GM10248 (cell line): Measurements from ENCODE around the gene CBLL2.

ENCODE experiments used
- CTCF ChIA-PET: fragments of 300-600 bp; sonication (Branson Sonifier 250); formaldehyde crosslinking; extraction: SDS; loops from one replicate; lab custom pipeline; 2021; ENCODE audit warnings: antibody characterized with exemption; lab: Yijun Ruan, JAX
- POLR2A ChIA-PET: fragments of 350-650 bp; sonication (Branson Sonifier 250); formaldehyde crosslinking; extraction: SDS; loops from one replicate; lab custom pipeline; 2020; ENCODE audit warnings: antibody characterized with exemption; lab: Yijun Ruan, JAX
- DNase-seq: peaks from one replicate; pipeline ENCODE4 v3.0.0; 2012; ENCODE audit errors: extremely low spot score
- CTCF ChIP-seq: IDR thresholded peaks from 2 replicates; pipeline ENCODE4 v1.5.1; 2012; ENCODE audit warnings: mild to moderate bottlenecking, low read depth; ENCODE audit errors: extremely low read depth, missing control alignments, control extremely low read depth

The CBLL2 gene

GRCh38 chrX:22310779-22311178 lies 38.1 kb downstream of the CBLL2 start:
- DNase-seq = no peak
- no peak for TF ChIP-seq CTCF
- ChIA-PET CTCF (no interaction called here), POLR2A (no interaction called here)

- ChIA-PET CTCF (no interaction called here), POLR2A (no interaction called here)
- DNase-seq = no peak
- no peak for TF ChIP-seq CTCF
Observed at GRCh38 chrX:22313766-22314165, 41.1 kb downstream of the CBLL2 start.

DNA sequence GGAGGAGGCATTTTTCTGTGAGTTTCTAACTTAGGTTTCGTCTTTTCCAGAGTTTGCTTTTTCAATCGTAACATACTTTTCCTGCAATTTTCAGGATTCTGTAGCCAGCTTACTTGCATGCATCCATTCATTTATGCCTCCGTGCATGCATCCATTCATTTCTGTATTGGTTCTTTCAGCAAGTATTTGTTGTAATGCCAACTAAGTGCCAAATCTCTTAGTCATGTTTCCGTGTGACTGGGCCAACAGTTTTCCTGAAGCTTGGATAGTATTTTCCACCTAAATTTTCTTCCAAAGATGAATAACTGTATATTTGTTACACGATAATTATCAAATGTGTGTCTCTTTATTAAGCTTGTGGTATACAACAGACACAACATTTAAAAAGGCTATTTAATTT lies 41.5 kb downstream of the CBLL2 start:
- ChIA-PET CTCF (no interaction called here), POLR2A (no interaction called here)
- DNase-seq = no peak

DNA sequence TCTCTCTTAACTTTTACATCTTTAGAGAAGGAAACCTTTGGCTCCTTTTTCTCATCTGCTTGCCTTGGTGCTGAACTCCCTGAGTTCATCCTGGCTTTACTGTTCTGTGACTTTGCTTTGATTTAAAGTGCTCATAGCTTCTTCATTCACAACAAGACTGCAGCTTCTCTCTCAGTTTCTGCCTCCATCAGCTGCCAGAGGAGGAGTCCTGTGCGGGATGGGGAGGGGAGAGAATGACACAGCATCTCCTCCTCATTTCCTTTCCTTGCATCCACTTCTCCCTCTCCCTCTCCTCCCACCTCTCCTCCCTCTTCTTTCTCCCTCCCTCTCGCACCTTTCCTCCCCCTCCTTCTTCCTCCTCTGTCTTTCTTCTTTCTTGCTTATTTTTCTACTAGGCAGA lies 42.0 kb downstream of the CBLL2 start:
- no peak for TF ChIP-seq CTCF
- ChIA-PET CTCF (no interaction called here), POLR2A (no interaction called here)
- no peak for DNase-seq

More for the DNA sequence above, 41.5 kb downstream of the CBLL2 start:
- TF ChIP-seq CTCF = no peak

DNA sequence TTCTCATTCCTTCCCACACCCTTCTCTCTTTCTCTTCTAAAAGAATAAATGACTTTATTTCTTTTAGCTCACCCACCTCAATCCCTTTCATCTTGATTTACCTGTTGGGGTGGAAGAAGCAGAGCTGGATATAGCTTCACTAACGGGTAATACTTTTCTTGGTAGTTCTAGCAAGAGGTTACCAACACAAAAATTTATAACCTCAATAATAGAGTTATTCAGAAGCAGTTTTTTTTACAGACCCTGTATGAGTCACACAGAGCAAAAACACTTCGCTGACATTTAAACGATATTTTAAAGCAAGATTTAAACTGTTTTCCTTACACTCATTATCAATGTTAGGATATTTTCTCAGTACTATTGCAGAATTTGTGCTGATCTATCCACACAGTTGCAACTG lies 42.4 kb downstream of the CBLL2 start:
- ChIA-PET CTCF (no interaction called here), POLR2A (no interaction called here)
- TF ChIP-seq CTCF = no peak
- DNase-seq = no peak

DNA sequence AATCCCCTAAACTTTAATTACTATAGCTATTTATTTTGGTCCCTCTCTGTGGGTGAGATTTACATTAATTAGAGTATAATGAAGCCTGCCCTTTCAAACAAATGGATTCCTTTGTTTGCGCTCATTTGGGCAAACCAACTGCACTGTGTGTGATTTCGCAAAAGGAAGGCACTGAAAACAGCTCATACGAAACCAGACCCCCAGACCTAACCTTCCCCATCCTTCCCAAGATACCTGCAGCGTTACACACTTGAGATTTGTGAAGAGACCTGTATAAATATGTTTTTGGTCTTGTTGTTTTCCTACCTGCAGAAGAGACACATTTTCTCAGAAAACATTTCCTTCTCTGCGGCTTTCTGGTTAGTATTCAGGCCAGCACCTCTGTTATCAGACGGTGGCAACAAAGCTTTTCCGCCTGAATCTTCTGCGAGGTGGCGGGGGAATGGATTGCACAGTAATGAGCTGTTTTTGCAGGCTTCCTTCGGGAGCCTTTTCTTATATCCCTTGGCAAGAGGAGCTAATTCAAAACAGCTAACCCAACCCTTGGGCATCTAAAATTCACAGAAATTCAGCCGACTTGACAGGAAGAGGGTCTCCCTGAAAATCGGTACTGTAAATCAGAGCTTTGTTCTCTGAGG lies 47.6 kb downstream of the CBLL2 start:
- no peak for TF ChIP-seq CTCF
- no peak for DNase-seq
- POLR2A ChIA-PET = no interaction called here
- CTCF ChIA-PET = interaction anchor here (1.0 kb wide), 1 partner anchor 10 kb away, joined by 3 read pairs; no protein-coding TSS in a partner anchor
